ENCODE results near the gene P4HA3. TPM values are rescaled to one million over a fixed set of nuclear protein-coding genes. Genes with fewer than 3 reads are reported as not detected.
A peak's percentile ranks its signal among the peaks of the same experiment; 100 is the strongest.

Gene P4HA3
- total RNA-seq, 1 donor from 2014 or later: 0.96 TPM

DNA sequence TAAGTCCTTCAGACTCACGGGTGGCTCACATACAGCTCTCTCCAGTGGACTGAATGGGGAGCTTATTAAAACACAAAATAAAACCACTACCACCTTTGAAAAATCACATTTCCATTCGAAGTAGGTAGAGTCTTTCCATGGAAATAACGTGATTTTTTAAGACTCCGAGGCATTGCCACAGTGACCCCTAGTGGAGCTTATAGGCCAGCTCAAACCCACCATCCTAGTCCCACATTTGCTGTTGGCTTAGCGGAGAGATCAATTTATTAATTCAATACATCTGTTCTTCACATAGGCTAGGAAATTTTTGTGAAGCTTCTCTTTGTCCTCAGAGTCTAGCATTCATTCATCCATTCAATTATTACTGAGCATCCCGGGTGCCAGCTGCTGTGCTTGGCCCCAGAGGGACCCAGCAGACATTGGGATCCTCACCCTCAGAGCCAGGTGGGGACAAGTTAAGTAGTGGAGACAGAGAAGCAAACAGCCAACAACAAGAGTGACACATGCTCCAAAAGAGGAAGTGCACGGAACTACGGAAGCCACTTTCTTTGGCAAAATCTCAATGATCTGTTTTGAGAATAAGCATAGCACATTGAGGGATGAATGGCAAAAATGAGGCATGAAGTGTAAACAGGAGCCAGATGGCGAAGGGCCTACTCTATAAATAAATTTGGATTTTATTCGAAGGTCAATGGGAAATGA lies 10.2 kb upstream of the P4HA3 start:
- Histone ChIP-seq H3K4me3 (no peak overlapping the region), H3K27me3 (no peaks in the 10 kb centered on the region), H3K4me1 (peaks cover 27% of the 10 kb centered on the region), H3K27ac (no peak overlapping the region), H3K36me3 (no peaks in the 10 kb centered on the region), H3K9me3 (peaks cover 5% of the 10 kb centered on the region)
- DNase-seq (no peak), ATAC-seq (peak; percentile 57)
- intact Hi-C loops (cut with DNase I): no loop called here
- TF ChIP-seq, protein P1, sequence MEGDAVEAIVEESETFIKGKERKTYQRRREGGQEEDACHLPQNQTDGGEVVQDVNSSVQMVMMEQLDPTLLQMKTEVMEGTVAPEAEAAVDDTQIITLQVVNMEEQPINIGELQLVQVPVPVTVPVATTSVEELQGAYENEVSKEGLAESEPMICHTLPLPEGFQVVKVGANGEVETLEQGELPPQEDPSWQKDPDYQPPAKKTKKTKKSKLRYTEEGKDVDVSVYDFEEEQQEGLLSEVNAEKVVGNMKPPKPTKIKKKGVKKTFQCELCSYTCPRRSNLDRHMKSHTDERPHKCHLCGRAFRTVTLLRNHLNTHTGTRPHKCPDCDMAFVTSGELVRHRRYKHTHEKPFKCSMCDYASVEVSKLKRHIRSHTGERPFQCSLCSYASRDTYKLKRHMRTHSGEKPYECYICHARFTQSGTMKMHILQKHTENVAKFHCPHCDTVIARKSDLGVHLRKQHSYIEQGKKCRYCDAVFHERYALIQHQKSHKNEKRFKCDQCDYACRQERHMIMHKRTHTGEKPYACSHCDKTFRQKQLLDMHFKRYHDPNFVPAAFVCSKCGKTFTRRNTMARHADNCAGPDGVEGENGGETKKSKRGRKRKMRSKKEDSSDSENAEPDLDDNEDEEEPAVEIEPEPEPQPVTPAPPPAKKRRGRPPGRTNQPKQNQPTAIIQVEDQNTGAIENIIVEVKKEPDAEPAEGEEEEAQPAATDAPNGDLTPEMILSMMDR (IDR thresholded peaks at IDR 0.05): peak; percentile 58

DNA sequence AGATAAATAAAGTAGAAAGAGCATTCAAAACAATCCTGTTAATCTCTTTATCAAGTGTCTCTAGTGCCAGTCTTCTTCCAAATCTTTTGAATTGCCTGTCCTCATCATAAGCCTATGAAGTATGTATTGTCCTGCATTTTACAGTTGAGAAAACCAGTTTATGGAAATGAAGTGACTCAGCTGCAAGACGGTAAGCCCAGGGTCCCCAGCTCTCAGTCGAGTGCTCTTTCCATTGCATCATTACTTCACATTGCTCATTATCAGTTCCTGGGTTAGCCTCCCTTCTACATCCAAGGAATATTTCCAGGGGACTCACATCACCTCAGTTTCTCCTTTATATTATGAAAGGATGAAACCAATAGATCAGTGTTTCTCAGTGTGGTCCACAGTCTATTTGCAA lies 9.1 kb upstream of the P4HA3 start:
- TF ChIP-seq, protein P1 (IDR thresholded peaks at IDR 0.05): no peak
- intact Hi-C loops (cut with DNase I): no loop called here
- no peaks in the 10 kb centered on the region for H3K27me3 ChIP-seq
- H3K27ac ChIP-seq: no peak overlapping the region
- peaks cover 16% of the 10 kb centered on the region for H3K4me1 ChIP-seq
- H3K9me3 ChIP-seq: peaks cover 11% of the 10 kb centered on the region
- no peaks in the 10 kb centered on the region for H3K36me3 ChIP-seq
- DNase-seq: no peak
- no peak overlapping the region for H3K4me3 ChIP-seq
- no peak for ATAC-seq

- Histone ChIP-seq H3K4me3 (no peak overlapping the region), H3K4me1 (peaks cover 10% of the 10 kb centered on the region), H3K36me3 (no peaks in the 10 kb centered on the region), H3K27me3 (no peaks in the 10 kb centered on the region), H3K27ac (no peak overlapping the region), H3K9me3 (peaks cover 11% of the 10 kb centered on the region)
- ATAC-seq (no peak), DNase-seq (no peak)
- intact Hi-C loops (cut with DNase I): no loop called here
- TF ChIP-seq, protein P1 (IDR thresholded peaks at IDR 0.05): no peak
Observed at GRCh38 chr11:74319139-74319816, 7.8 kb upstream of the P4HA3 start.

- Histone ChIP-seq H3K27ac (no peak overlapping the region), H3K4me1 (peaks cover 10% of the 10 kb centered on the region), H3K36me3 (no peaks in the 10 kb centered on the region), H3K9me3 (peaks cover 11% of the 10 kb centered on the region), H3K27me3 (no peaks in the 10 kb centered on the region), H3K4me3 (no peak overlapping the region)
- DNase-seq: no peak
- TF ChIP-seq, protein P1 (IDR thresholded peaks at IDR 0.05): no peak
- intact Hi-C loops (cut with DNase I): no loop called here
- no peak for ATAC-seq
Observed at GRCh38 chr11:74318241-74318932, 6.9 kb upstream of the P4HA3 start.

- intact Hi-C loops (cut with DNase I): no loop called here
- TF ChIP-seq, protein P1 (IDR thresholded peaks at IDR 0.05): no peak
Observed at GRCh38 chr11:74316772-74317505, 5.5 kb upstream of the P4HA3 start.

More at GRCh38 chr11:74316772-74317505, 5.5 kb upstream of the P4HA3 start:
- H3K36me3 ChIP-seq: no peaks in the 10 kb centered on the region
- H3K4me3 ChIP-seq: no peak overlapping the region
- no peak overlapping the region for H3K27ac ChIP-seq
- ATAC-seq (no peak), DNase-seq (no peak)
- H3K9me3 ChIP-seq: peaks cover 11% of the 10 kb centered on the region
- peaks cover 7% of the 10 kb centered on the region for H3K4me1 ChIP-seq
- H3K27me3 ChIP-seq: no peaks in the 10 kb centered on the region
